ENCODE measurements around the gene PTCD2. TPM values are rescaled to one million over a fixed set of nuclear protein-coding genes. Genes with fewer than 3 reads are reported as not detected.

The PTCD2 gene
- total and polyA plus RNA-seq, 2 of the 8 experiments (the other 6 are each of a cell fraction or from before 2014, with no cell fraction given), result 7.3 to 15.4 TPM

DNA sequence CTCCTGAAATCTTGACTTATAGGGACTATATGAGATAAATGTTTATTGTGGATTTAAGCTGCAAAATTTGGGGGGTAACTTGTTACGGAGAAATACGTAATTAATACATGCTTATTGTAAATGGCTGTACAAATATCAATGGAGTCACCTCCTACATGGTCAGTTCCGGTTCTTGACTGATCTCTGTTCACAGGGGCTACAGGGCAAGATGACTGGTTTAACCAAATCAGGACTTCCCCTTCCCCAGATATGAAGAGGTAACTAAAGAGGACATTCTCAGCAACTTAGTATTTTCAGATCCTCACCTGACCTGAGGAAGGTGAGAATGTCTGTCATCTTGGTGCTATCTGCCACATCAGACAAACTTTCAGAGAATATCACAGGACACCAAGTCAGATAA is 54.7 kb downstream of the PTCD2 start:
- H3K27me3 ChIP-seq (replicated peaks in 1 of 4; ENCODE audit: control insufficient read depth in 3 of 4, extremely low read depth in 1 of 4, insufficient read depth in 3 of 4, low read length in 3 of 4), result no peaks in the 10 kb centered on the region
- no peak overlapping the region for H3K18ac ChIP-seq (ENCODE audit: extremely low read depth, low read length)
- H3K23me2 ChIP-seq (ENCODE audit: low read depth, low read length), result no peaks in the 10 kb centered on the region
- no peak overlapping the region for H2BK12ac ChIP-seq (ENCODE audit: low read depth, low read length)
- H4K5ac ChIP-seq (ENCODE audit: insufficient read length, low read depth, low read length), result no peak overlapping the region
- no peaks in the 10 kb centered on the region for H3K79me1 ChIP-seq (ENCODE audit: low read depth, low read length)
- H3K27ac ChIP-seq (ENCODE audit: low read depth, low read length), result no peak overlapping the region
- H3K4me2 ChIP-seq (ENCODE audit: insufficient read depth in 1 of 2, low read depth in 2 of 2, low read length in 2 of 2), result no peak overlapping the region
- H3K56ac ChIP-seq (replicated peaks; ENCODE audit: insufficient read length, low read depth, low read length), result no peak overlapping the region
- H3K4me3 ChIP-seq (ENCODE audit: extremely low read depth in 1 of 4, insufficient read depth in 2 of 4, low read depth in 3 of 4, low read length in 4 of 4), result no peak overlapping the region
- H2BK15ac ChIP-seq (ENCODE audit: low read length), result no peak overlapping the region
- CTCF ChIA-PET (ENCODE audit: partially characterized antibody), result interaction anchor here (1.0 to 1.4 kb wide), 2 partner anchors 12 to 129 kb away, joined by 3 read pairs; no protein-coding TSS in a partner anchor
- no peak overlapping the region for H2AFZ ChIP-seq (ENCODE audit: low read length)
- H2BK120ac ChIP-seq (replicated peaks; ENCODE audit: low read depth, low read length), result no peak overlapping the region
- 88% methylated on average over 3 of the region's 3 CpGs; no CpG with 5 or more reads in 1 of the 2 experiments for WGBS, 2 experiments (ENCODE audit: extremely low coverage in 1 of 2, insufficient coverage in 1 of 2, insufficient read length in 1 of 2, insufficient replicate concordance in 2 of 2, low coverage in 1 of 2, low lambda C conversion rate in 2 of 2, missing lambda C conversion rate in 1 of 2)
- no peaks in the 10 kb centered on the region for H4K20me1 ChIP-seq (replicated peaks in 1 of 2; ENCODE audit: control insufficient read depth in 1 of 2, insufficient read depth in 2 of 2, low read length in 2 of 2)
- no peak overlapping the region for H2BK5ac ChIP-seq (ENCODE audit: low read depth, low read length)
- H3K4me1 ChIP-seq (replicated peaks in 1 of 4; ENCODE audit: control insufficient read depth in 3 of 4, insufficient read depth in 4 of 4, low read length in 3 of 4), result no peaks in the 10 kb centered on the region
- H3K9me3 ChIP-seq (ENCODE audit: insufficient read depth in 2 of 2, low read depth in 1 of 2, low read length in 1 of 2), result no peaks in the 10 kb centered on the region
- H4K8ac ChIP-seq (ENCODE audit: extremely low read depth, insufficient read depth, low read length), result no peak overlapping the region
- H3K36me3 ChIP-seq (ENCODE audit: control insufficient read depth in 2 of 4, insufficient read depth in 4 of 4, low read length in 3 of 4), result no peaks in the 10 kb centered on the region
- no peak overlapping the region for H3K4ac ChIP-seq (replicated peaks; ENCODE audit: insufficient read length, low read depth, low read length)
- no peak overlapping the region for H3K9ac ChIP-seq (replicated peaks in 1 of 4; ENCODE audit: extremely low read depth in 1 of 4, low read depth in 3 of 4, low read length in 3 of 4)
- H3K23ac ChIP-seq (ENCODE audit: insufficient read length), result no peak overlapping the region
- no peak overlapping the region for H4K91ac ChIP-seq (replicated peaks; ENCODE audit: insufficient read length, low read length)
- FAIRE-seq (no peak), DNase-seq (ENCODE audit: low read depth in 1 of 2, low spot score in 2 of 2) (no peak)
- POLR2A ChIA-PET (ENCODE audit: partially characterized antibody), result interaction anchor here (1.1 kb wide), 1 partner anchor 11 kb away, joined by 6 read pairs; no protein-coding TSS in a partner anchor
- H2BK20ac ChIP-seq (ENCODE audit: low read length), result no peak overlapping the region
- H3K14ac ChIP-seq (ENCODE audit: insufficient read length), result no peak overlapping the region
- H3K79me2 ChIP-seq (ENCODE audit: control insufficient read depth in 1 of 2, insufficient read depth in 2 of 2, low read length in 2 of 2), result no peaks in the 10 kb centered on the region
- no peak overlapping the region for H2AK5ac ChIP-seq (ENCODE audit: low read depth, low read length)
- no peak for TF ChIP-seq NANOG (IDR thresholded peaks at IDR 0.05; ENCODE audit: insufficient read depth, low read depth, low read length, poor library complexity, severe bottlenecking)
- TF ChIP-seq POU5F1 (IDR thresholded peaks at IDR 0.05; ENCODE audit: low read depth, low read length), result no peak
- no peak for TF ChIP-seq TAF1 (IDR thresholded peaks at IDR 0.05; ENCODE audit: low read depth, low read length)
- no peak for TF ChIP-seq HDAC2 (IDR thresholded peaks at IDR 0.05; ENCODE audit: borderline replicate concordance in 1 of 2, low read depth in 2 of 2, low read length in 2 of 2)
- no peak for TF ChIP-seq RBBP5 (IDR thresholded peaks at IDR 0.05; ENCODE audit: borderline replicate concordance, low read depth, low read length)
- TF ChIP-seq RFX5 (IDR thresholded peaks at IDR 0.05; ENCODE audit: borderline replicate concordance, low read depth, low read length), result no peak
- no peak for TF ChIP-seq TCF12 (IDR thresholded peaks at IDR 0.05; ENCODE audit: low read depth, low read length)
- no peak for TF ChIP-seq KDM4A (IDR thresholded peaks at IDR 0.05; ENCODE audit: low read depth, low read length, severe bottlenecking)
- TF ChIP-seq SIX5 (IDR thresholded peaks at IDR 0.05; ENCODE audit: low read depth, low read length), result no peak
- TF ChIP-seq TBP (IDR thresholded peaks at IDR 0.05; ENCODE audit: low read depth, low read length), result no peak
- no peak for TF ChIP-seq CHD1 (IDR thresholded peaks at IDR 0.05; ENCODE audit: low read depth, low read length)
- no peak for TF ChIP-seq YY1 (IDR thresholded peaks at IDR 0.05; ENCODE audit: low read depth, low read length)
- TF ChIP-seq EZH2 (IDR thresholded peaks at IDR 0.05; ENCODE audit: low read depth, low read length, severe bottlenecking), result no peak
- no peak for TF ChIP-seq BRCA1 (IDR thresholded peaks at IDR 0.05; ENCODE audit: low read depth, low read length)
- TF ChIP-seq SUZ12 (IDR thresholded peaks at IDR 0.05; ENCODE audit: low read length), result no peak
- no peak for TF ChIP-seq POLR2A (IDR thresholded peaks at IDR 0.05; ENCODE audit: control extremely low read depth in 1 of 2, low read depth in 2 of 2, low read length in 2 of 2)

Data from H1 (cell line).